Activated T-helper 2 cell treated with anti-CD3 and anti-CD28 coated beads, Interferon-gamma antibody, Interleukin-2, Interleukin-4, amounts not matched to agents 10 μg/mL and 5 μg/mL and 100 μg/mL, durations not matched to agents 14 hours and 24 hours and 36 hours (primary cell): ENCODE results near the gene ADGRB3. TPM values are rescaled to one million over a fixed set of nuclear protein-coding genes. Genes with fewer than 3 reads are reported as not detected.
"Not testable (repeated sequence)": the region's sequence is repeated elsewhere in the genome, so short reads cannot be mapped to it uniquely, and the experiment has no call there.

ENCODE experiments used
- DNase-seq: peaks from one replicate; pipeline ENCODE4 v3.0.0; 2021; ENCODE audit warnings: low spot score
- H3K27ac Mint-ChIP-seq: one replicate; pipeline ENCODE4 v1.8.0; 2021; ENCODE audit warnings: mixed read lengths
- H3K27me3 Mint-ChIP-seq: one replicate; pipeline ENCODE4 v1.8.0; 2021; ENCODE audit warnings: low read depth, mixed read lengths
- H3K36me3 Mint-ChIP-seq: one replicate; pipeline ENCODE4 v1.8.0; 2021; ENCODE audit warnings: low read depth, mixed read lengths
- H3K4me1 Mint-ChIP-seq: one replicate; pipeline ENCODE4 v1.8.0; 2021; ENCODE audit warnings: low read depth, mixed read lengths
- H3K4me3 Mint-ChIP-seq: one replicate; pipeline ENCODE4 v1.8.0; 2021; ENCODE audit warnings: low read depth, mild to moderate bottlenecking, moderate library complexity, mixed read lengths
- H3K9me3 Mint-ChIP-seq: one replicate; pipeline ENCODE4 v1.8.0; 2021; ENCODE audit warnings: mixed read lengths
- intact Hi-C: fragments of 100-400 bp; cut with micrococcal nuclease; formaldehyde crosslinking; loops from one replicate; pipeline ENCODE4 v1.15.1; 2023
- total RNA-seq: library from RNA; stranded (reverse); gene quantifications from 2 replicates; pipeline ENCODE4 v1.2.3, GENCODE V29; 2022

The ADGRB3 gene
- total RNA-seq, 1 donor from 2014 or later = 0.14 TPM

GRCh38 chr6:68737061-68737460 lies 102.0 kb downstream of the ADGRB3 start:
- no peaks in the 10 kb centered on the region for H3K9me3 Mint-ChIP-seq
- H3K4me3 Mint-ChIP-seq = no peak overlapping the region
- no peak overlapping the region for H3K27ac Mint-ChIP-seq
- H3K4me1 Mint-ChIP-seq = peaks cover 4% of the 10 kb centered on the region
- H3K27me3 Mint-ChIP-seq = no peaks in the 10 kb centered on the region
- intact Hi-C loops = no loop called here
- H3K36me3 Mint-ChIP-seq = no peaks in the 10 kb centered on the region
- no peak for DNase-seq

- Mint-ChIP-seq H3K27ac (no peak overlapping the region), H3K27me3 (no peaks in the 10 kb centered on the region), H3K9me3 (no peaks in the 10 kb centered on the region), H3K4me3 (no peak overlapping the region), H3K4me1 (peaks cover 4% of the 10 kb centered on the region), H3K36me3 (no peaks in the 10 kb centered on the region)
- intact Hi-C loops = no loop called here
- DNase-seq = no peak
These were observed 103.0 kb downstream of the ADGRB3 start for GRCh38 chr6:68738039-68738438.

GRCh38 chr6:68740828-68741500 lies 105.9 kb downstream of the ADGRB3 start:
- no peaks in the 10 kb centered on the region for H3K36me3 Mint-ChIP-seq
- no peaks in the 10 kb centered on the region for H3K9me3 Mint-ChIP-seq
- H3K27me3 Mint-ChIP-seq = no peaks in the 10 kb centered on the region
- no peak for DNase-seq
- no peak overlapping the region for H3K4me3 Mint-ChIP-seq
- H3K27ac Mint-ChIP-seq = no peak overlapping the region
- intact Hi-C loops = no loop called here
- H3K4me1 Mint-ChIP-seq = peaks cover 4% of the 10 kb centered on the region

GRCh38 chr6:68741501-68742386 lies 106.7 kb downstream of the ADGRB3 start:
- H3K27me3 Mint-ChIP-seq = no peaks in the 10 kb centered on the region
- DNase-seq = no peak
- H3K4me1 Mint-ChIP-seq = peaks cover 4% of the 10 kb centered on the region
- no peak overlapping the region for H3K4me3 Mint-ChIP-seq
- no peak overlapping the region for H3K27ac Mint-ChIP-seq
- no peaks in the 10 kb centered on the region for H3K9me3 Mint-ChIP-seq
- intact Hi-C loops = no loop called here
- no peaks in the 10 kb centered on the region for H3K36me3 Mint-ChIP-seq

GRCh38 chr6:68743099-68743498 lies 108.0 kb downstream of the ADGRB3 start:
- H3K27me3 Mint-ChIP-seq = no peaks in the 10 kb centered on the region
- intact Hi-C loops = no loop called here
- no peak overlapping the region for H3K4me3 Mint-ChIP-seq
- DNase-seq = no peak
- H3K27ac Mint-ChIP-seq = no peak overlapping the region
- no peaks in the 10 kb centered on the region for H3K9me3 Mint-ChIP-seq
- H3K36me3 Mint-ChIP-seq = no peaks in the 10 kb centered on the region
- peaks cover 4% of the 10 kb centered on the region for H3K4me1 Mint-ChIP-seq

GRCh38 chr6:68744376-68744775 lies 109.3 kb downstream of the ADGRB3 start:
- intact Hi-C loops, DNase-seq, H3K4me3 Mint-ChIP-seq, H3K27ac Mint-ChIP-seq, H3K4me1 Mint-ChIP-seq, H3K9me3 Mint-ChIP-seq, H3K36me3 Mint-ChIP-seq, H3K27me3 Mint-ChIP-seq: not testable (repeated sequence)

GRCh38 chr6:68746376-68746775 lies 111.3 kb downstream of the ADGRB3 start:
- intact Hi-C loops = no loop called here
- H3K27ac Mint-ChIP-seq = no peak overlapping the region

GRCh38 chr6:68747110-68747790 lies 112.2 kb downstream of the ADGRB3 start:
- no peaks in the 10 kb centered on the region for H3K36me3 Mint-ChIP-seq
- no peaks in the 10 kb centered on the region for H3K4me1 Mint-ChIP-seq
- intact Hi-C loops = no loop called here
- no peaks in the 10 kb centered on the region for H3K27me3 Mint-ChIP-seq
- H3K27ac Mint-ChIP-seq = no peak overlapping the region
- no peak overlapping the region for H3K4me3 Mint-ChIP-seq
- no peaks in the 10 kb centered on the region for H3K9me3 Mint-ChIP-seq
- no peak for DNase-seq

More at GRCh38 chr6:68746376-68746775, 111.3 kb downstream of the ADGRB3 start:
- H3K4me3 Mint-ChIP-seq = no peak overlapping the region
- no peaks in the 10 kb centered on the region for H3K9me3 Mint-ChIP-seq
- no peaks in the 10 kb centered on the region for H3K36me3 Mint-ChIP-seq
- H3K27me3 Mint-ChIP-seq = no peaks in the 10 kb centered on the region
- H3K4me1 Mint-ChIP-seq = no peaks in the 10 kb centered on the region
- DNase-seq = no peak

GRCh38 chr6:68747832-68748231 lies 112.8 kb downstream of the ADGRB3 start:
- H3K36me3 Mint-ChIP-seq, H3K4me3 Mint-ChIP-seq, H3K9me3 Mint-ChIP-seq, H3K27me3 Mint-ChIP-seq, DNase-seq, intact Hi-C loops, H3K4me1 Mint-ChIP-seq, H3K27ac Mint-ChIP-seq: not testable (repeated sequence)

- H3K27ac Mint-ChIP-seq = no peak overlapping the region
- intact Hi-C loops = no loop called here
These were observed 119.7 kb downstream of the ADGRB3 start for GRCh38 chr6:68754681-68755213.

GRCh38 chr6:68756454-68757375 lies 121.6 kb downstream of the ADGRB3 start:
- intact Hi-C loops = no loop called here
- DNase-seq = no peak
- Mint-ChIP-seq H3K4me3 (no peak overlapping the region), H3K4me1 (no peaks in the 10 kb centered on the region), H3K27me3 (no peaks in the 10 kb centered on the region), H3K36me3 (no peaks in the 10 kb centered on the region), H3K27ac (no peak overlapping the region), H3K9me3 (no peaks in the 10 kb centered on the region)

More at GRCh38 chr6:68754681-68755213, 119.7 kb downstream of the ADGRB3 start:
- no peak for DNase-seq
- Mint-ChIP-seq H3K4me1 (no peaks in the 10 kb centered on the region), H3K4me3 (no peak overlapping the region), H3K9me3 (no peaks in the 10 kb centered on the region), H3K27me3 (no peaks in the 10 kb centered on the region), H3K36me3 (no peaks in the 10 kb centered on the region)

- Mint-ChIP-seq H3K4me3 (no peak overlapping the region), H3K27me3 (no peaks in the 10 kb centered on the region), H3K9me3 (no peaks in the 10 kb centered on the region), H3K36me3 (no peaks in the 10 kb centered on the region), H3K4me1 (no peaks in the 10 kb centered on the region), H3K27ac (no peak overlapping the region)
- no peak for DNase-seq
- intact Hi-C loops = no loop called here
These were observed 122.7 kb downstream of the ADGRB3 start for GRCh38 chr6:68757821-68758220.
